ENCODE results near the gene PTPN1.
"Not testable (repeated sequence)": the region's sequence is repeated elsewhere in the genome, so short reads cannot be mapped to it uniquely, and the experiment has no call there.

Gene PTPN1

DNA sequence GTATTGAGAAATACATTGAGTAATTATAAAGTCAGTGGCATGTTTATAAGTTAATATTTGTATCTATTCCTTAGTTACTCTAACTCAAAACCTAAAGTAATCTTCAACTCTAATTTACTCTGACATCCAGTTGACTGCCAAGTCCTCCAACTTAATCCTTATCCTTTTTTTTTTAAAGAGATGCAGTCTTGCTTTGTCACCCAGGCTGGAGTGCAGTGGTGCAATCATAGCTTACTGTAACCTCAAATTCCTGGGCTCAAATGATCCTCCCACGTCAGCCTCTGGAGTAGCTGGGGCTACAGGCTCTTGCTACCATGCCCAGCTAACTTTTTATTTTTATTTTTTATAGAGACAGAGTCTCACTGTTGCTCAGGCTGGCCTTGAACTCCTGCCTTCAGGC lies 24.4 kb downstream of the PTPN1 start:
- Histone ChIP-seq H2AFZ (ENCODE audit: low read length, unreplicated experiment) (no peak overlapping the region), H3K4me1 (ENCODE audit: control insufficient read depth, insufficient read depth, low read length, unreplicated experiment) (peaks cover 62% of the 10 kb centered on the region), H3K79me2 (ENCODE audit: control insufficient read depth, insufficient read depth, low read length, unreplicated experiment) (peaks cover 81% of the 10 kb centered on the region), H3K27me3 (ENCODE audit: insufficient read depth, low read length) (no peaks in the 10 kb centered on the region), H3K36me3 (ENCODE audit: insufficient read depth, low read length) (no peaks in the 10 kb centered on the region; the same call in 1 of the 2 replicates), H3K4me3 (ENCODE audit: low read depth, low read length) (peak overlapping the region; percentile 39; the same call in 1 of the 2 replicates), H3K27ac (ENCODE audit: low read depth, low read length) (peak overlapping the region; percentile 86)

DNA sequence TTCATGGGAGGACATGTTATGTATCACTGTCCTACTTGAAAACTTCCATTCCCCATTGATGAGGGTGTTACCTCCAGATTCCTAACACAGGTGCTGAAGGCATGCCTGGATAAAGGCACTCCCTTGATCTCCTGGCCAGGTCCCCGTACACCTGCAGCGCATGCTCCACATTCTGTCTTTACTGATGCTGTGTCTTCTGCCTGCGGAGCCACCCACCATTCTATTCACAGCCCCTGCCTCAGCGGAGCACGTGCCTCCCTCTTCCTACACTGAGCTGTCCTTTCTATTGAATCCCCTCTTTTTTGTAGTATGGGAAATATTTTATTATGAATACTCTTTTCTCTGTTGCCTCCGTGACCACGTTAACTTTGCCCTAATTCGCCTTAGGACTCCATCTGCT lies 25.0 kb downstream of the PTPN1 start:
- Histone ChIP-seq H3K27ac (ENCODE audit: low read depth, low read length) (peak overlapping the region; percentile 86), H3K79me2 (ENCODE audit: control insufficient read depth, insufficient read depth, low read length, unreplicated experiment) (peaks cover 80% of the 10 kb centered on the region), H3K4me1 (ENCODE audit: control insufficient read depth, insufficient read depth, low read length, unreplicated experiment) (peaks cover 66% of the 10 kb centered on the region), H3K4me3 (ENCODE audit: low read depth, low read length) (peak overlapping the region; percentile 39; the same call in 1 of the 2 replicates), H2AFZ (ENCODE audit: low read length, unreplicated experiment) (no peak overlapping the region), H3K36me3 (ENCODE audit: insufficient read depth, low read length) (no peaks in the 10 kb centered on the region; the same call in 1 of the 2 replicates), H3K27me3 (ENCODE audit: insufficient read depth, low read length) (no peaks in the 10 kb centered on the region)

DNA sequence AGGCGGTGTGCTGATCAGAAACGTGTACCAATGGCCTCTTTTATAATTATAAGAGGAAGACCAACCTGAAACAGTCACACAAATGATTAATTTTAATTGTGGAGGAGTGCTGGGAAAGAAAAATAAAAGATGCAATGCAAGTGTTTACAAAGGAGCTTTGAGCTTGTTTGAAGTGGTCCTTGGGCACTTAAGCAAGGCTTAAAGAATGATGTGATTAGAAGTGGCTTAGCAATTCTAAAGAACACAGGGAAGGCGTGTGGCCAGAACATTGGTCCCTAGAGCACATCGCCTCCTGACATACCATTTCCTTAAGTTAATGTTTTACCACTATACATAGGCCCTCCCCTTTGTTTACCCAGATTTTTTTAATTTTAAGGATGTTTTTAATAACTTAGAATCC lies 26.1 kb downstream of the PTPN1 start:
- Histone ChIP-seq H2AFZ (ENCODE audit: low read length, unreplicated experiment) (no peak overlapping the region), H3K4me3 (ENCODE audit: low read depth, low read length) (no peak overlapping the region), H3K4me1 (ENCODE audit: control insufficient read depth, insufficient read depth, low read length, unreplicated experiment) (peaks cover 77% of the 10 kb centered on the region), H3K36me3 (ENCODE audit: insufficient read depth, low read length) (no peaks in the 10 kb centered on the region; the same call in 1 of the 2 replicates), H3K27ac (ENCODE audit: low read depth, low read length) (peak overlapping the region; percentile 8; the same call in 1 of the 2 replicates), H3K27me3 (ENCODE audit: insufficient read depth, low read length) (no peaks in the 10 kb centered on the region), H3K79me2 (ENCODE audit: control insufficient read depth, insufficient read depth, low read length, unreplicated experiment) (peaks cover 74% of the 10 kb centered on the region)

DNA sequence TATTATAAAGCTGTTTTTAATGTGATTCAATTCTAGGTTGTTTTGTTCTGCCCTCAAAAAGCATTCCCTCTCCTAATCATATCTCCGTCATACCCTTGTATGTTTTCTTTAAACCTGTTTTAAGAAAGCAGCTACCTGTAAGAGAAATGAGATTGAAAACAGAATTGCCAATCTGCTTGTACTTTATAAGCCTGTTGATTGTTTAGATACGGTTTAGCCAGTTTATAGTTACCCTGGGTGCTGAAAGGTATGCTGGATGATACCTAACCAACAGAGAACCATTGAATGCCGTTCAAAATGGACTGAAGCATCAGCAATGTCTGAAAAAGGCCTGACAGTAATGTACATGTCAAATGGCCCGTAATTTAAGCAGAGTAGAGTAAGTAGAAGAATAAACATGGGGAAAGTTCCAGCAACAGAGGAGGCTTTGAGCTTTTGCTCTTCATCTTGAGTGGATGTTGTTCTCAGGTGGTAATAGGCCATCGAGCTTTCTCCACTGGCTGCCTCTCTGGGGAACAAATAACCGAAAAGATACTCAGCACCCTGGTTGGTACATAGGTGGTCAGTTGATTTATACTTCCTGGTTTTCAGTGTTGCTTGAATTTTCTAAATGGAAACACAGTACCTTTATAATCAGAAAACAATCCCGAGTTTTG lies 27.5 kb downstream of the PTPN1 start:
- Histone ChIP-seq H3K27me3 (ENCODE audit: insufficient read depth, low read length) (no peaks in the 10 kb centered on the region), H3K4me1 (ENCODE audit: control insufficient read depth, insufficient read depth, low read length, unreplicated experiment) (peaks cover 79% of the 10 kb centered on the region), H3K4me3 (ENCODE audit: low read depth, low read length) (no peak overlapping the region), H3K27ac (ENCODE audit: low read depth, low read length) (peak overlapping the region; percentile 42), H2AFZ (ENCODE audit: low read length, unreplicated experiment) (no peak overlapping the region), H3K36me3 (ENCODE audit: insufficient read depth, low read length) (peaks cover 6% of the 10 kb centered on the region; the same call in 1 of the 2 replicates), H3K79me2 (ENCODE audit: control insufficient read depth, insufficient read depth, low read length, unreplicated experiment) (peaks cover 74% of the 10 kb centered on the region)

DNA sequence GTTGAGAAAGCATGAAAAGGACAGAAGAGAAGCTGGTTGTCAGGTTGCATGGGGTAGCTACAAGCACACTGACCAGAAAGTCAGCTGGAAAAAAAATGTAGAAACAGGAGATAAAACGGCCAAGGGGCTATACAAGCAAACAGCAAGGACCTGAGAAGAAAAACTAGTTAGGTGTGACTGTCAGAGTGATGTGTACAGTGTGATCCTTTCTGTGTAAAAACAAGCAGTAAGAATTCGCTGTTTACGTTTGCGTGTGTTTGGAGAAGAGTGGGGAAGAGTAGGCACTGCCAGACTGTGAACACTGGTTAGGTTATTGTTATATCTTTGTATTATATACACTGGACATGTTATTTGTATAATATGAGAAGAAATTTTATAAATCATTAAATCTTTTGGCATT lies 28.1 kb downstream of the PTPN1 start:
- H2AFZ ChIP-seq (ENCODE audit: low read length, unreplicated experiment), result no peak overlapping the region
- H3K4me3 ChIP-seq (ENCODE audit: low read depth, low read length), result no peak overlapping the region
- H3K27ac ChIP-seq (ENCODE audit: low read depth, low read length), result peak overlapping the region; percentile 42
- H3K4me1 ChIP-seq (ENCODE audit: control insufficient read depth, insufficient read depth, low read length, unreplicated experiment), result peaks cover 76% of the 10 kb centered on the region
- H3K27me3 ChIP-seq (ENCODE audit: insufficient read depth, low read length), result no peaks in the 10 kb centered on the region
- peaks cover 74% of the 10 kb centered on the region for H3K79me2 ChIP-seq (ENCODE audit: control insufficient read depth, insufficient read depth, low read length, unreplicated experiment)
- peaks cover 6% of the 10 kb centered on the region; the same call in 1 of the 2 replicates for H3K36me3 ChIP-seq (ENCODE audit: insufficient read depth, low read length)

DNA sequence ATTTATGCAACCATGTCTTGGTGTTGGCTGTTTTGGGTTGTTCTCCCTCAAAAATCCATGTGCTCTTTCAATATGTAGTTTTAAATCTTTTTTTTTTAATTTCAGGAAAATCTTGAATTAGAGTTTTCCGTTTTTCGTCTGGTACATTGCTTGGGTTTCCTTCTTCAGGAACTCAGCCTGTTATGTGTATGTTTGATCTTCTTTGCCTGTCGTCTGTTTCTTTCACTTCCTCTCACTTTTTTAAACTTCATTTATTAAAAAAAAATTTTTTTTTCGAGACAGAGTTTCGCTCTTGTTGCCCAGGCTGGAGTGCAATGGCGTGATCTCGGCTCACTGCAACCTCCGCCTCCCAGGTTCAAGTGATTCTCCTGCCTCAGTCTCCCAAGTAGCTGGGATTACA lies 29.6 kb downstream of the PTPN1 start:
- H3K36me3 ChIP-seq (ENCODE audit: insufficient read depth, low read length); H3K27me3 ChIP-seq (ENCODE audit: insufficient read depth, low read length); H3K4me3 ChIP-seq (ENCODE audit: low read depth, low read length); H2AFZ ChIP-seq (ENCODE audit: low read length, unreplicated experiment): not testable (repeated sequence)
- peak overlapping the region; percentile 98 for H3K27ac ChIP-seq (ENCODE audit: low read depth, low read length)
- H3K4me1 ChIP-seq (ENCODE audit: control insufficient read depth, insufficient read depth, low read length, unreplicated experiment), result peaks cover 62% of the 10 kb centered on the region
- H3K79me2 ChIP-seq (ENCODE audit: control insufficient read depth, insufficient read depth, low read length, unreplicated experiment), result peaks cover 78% of the 10 kb centered on the region

DNA sequence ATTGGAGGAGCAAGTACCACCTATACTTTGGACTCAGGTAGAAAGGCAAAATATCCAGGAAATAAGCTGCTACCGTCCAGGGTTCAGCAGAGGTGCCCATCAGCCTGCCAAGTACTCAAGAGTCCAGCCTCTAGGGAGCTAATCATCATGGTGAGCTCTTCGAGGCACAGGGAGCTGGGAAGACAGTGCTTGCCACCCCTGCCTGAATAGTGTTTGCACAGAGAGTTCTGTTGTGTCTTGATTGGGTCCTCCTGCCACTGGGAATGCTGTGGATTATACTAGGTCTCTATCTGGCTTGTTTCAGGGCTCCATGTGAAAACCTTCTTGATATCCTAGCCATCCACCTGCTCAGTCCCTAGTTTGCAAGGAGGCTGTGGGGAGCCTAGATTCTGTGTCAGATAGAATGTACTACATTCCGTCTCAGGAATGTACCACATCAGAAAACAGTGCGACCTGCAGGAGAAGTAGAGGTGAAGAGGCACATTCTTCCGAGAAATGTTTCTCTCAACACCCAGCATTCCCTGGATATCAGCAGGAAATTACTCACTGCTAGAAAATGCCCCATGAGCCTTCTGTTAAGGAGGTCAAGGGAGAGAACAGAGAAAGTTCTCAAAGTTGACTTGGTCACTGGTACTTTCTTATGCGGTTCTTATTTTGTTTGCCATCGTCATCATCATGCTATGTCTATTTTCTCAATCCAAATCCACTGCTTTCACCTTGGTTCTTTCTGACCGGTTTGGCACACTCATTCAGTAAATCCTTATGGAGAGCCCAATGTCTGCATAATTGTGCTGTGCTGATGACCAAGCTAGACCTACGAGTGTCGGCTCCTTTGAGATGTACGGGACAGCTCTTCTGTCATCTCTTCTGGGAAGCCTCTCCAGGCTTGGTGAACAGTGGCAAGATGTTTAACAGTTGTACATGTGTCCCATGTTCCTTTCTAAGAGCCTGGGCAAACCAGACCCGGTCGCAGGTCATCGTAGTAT lies 30.7 kb downstream of the PTPN1 start:
- H3K27ac ChIP-seq (ENCODE audit: low read depth, low read length), result peak overlapping the region; percentile 98
- H3K36me3 ChIP-seq (ENCODE audit: insufficient read depth, low read length), result peaks cover 6% of the 10 kb centered on the region; the same call in 1 of the 2 replicates
- peaks cover 55% of the 10 kb centered on the region for H3K4me1 ChIP-seq (ENCODE audit: control insufficient read depth, insufficient read depth, low read length, unreplicated experiment)

DNA sequence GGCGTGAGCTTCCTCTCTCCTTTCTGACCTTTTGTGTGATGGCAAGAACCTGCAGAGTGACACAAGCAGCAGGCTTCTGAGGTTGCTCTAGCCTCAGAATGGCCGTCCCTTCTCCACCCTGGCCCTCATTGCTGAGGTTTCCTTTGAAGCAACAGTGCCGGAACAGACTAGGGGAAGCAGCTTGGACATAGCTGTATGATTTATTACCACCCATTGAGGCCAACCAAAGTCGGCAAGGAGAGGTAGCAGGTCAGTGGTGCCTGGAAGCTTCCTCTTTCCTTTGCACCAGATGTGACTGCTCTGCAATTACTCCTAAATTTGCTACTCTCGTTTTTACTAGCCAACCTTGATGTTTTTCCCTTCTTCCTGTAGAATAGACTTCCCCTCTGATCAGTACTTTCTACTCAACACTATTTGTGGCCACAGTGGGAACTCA lies 31.4 kb downstream of the PTPN1 start:
- H3K27me3 ChIP-seq (ENCODE audit: insufficient read depth, low read length), result no peaks in the 10 kb centered on the region
- H3K4me3 ChIP-seq (ENCODE audit: low read depth, low read length), result peak overlapping the region; percentile 53
- H3K27ac ChIP-seq (ENCODE audit: low read depth, low read length), result peak overlapping the region; percentile 98
- H3K79me2 ChIP-seq (ENCODE audit: control insufficient read depth, insufficient read depth, low read length, unreplicated experiment), result peaks cover 78% of the 10 kb centered on the region
- H2AFZ ChIP-seq (ENCODE audit: low read length, unreplicated experiment), result no peak overlapping the region
- H3K36me3 ChIP-seq (ENCODE audit: insufficient read depth, low read length), result peaks cover 6% of the 10 kb centered on the region; the same call in 1 of the 2 replicates
- peaks cover 56% of the 10 kb centered on the region for H3K4me1 ChIP-seq (ENCODE audit: control insufficient read depth, insufficient read depth, low read length, unreplicated experiment)

More for the DNA sequence above, 30.7 kb downstream of the PTPN1 start:
- no peaks in the 10 kb centered on the region for H3K27me3 ChIP-seq (ENCODE audit: insufficient read depth, low read length)
- H3K4me3 ChIP-seq (ENCODE audit: low read depth, low read length), result peak overlapping the region; percentile 53
- no peak overlapping the region for H2AFZ ChIP-seq (ENCODE audit: low read length, unreplicated experiment)
- peaks cover 78% of the 10 kb centered on the region for H3K79me2 ChIP-seq (ENCODE audit: control insufficient read depth, insufficient read depth, low read length, unreplicated experiment)

DNA sequence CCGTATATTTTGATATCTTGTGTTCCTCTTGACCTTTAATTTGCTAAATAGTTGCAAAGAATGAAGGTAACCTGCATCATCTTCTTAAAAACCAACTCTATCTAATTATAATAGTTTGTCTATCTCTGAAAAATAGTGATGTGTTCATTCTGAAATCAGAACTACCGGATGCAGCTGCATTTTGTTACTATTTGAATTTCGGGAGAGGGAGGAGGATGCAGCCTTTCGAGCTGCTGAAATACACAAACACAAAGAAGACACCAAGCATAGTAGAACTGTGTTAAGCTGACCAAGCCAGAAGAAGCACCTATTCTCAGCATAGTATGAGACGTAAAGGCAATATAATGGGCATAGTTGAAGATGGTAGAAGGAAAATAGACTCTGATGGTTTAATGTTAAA lies 33.1 kb downstream of the PTPN1 start:
- H3K36me3 ChIP-seq (ENCODE audit: insufficient read depth, low read length), result peaks cover 6% of the 10 kb centered on the region; the same call in 1 of the 2 replicates
- peaks cover 54% of the 10 kb centered on the region for H3K4me1 ChIP-seq (ENCODE audit: control insufficient read depth, insufficient read depth, low read length, unreplicated experiment)
- no peak overlapping the region for H2AFZ ChIP-seq (ENCODE audit: low read length, unreplicated experiment)
- peaks cover 77% of the 10 kb centered on the region for H3K79me2 ChIP-seq (ENCODE audit: control insufficient read depth, insufficient read depth, low read length, unreplicated experiment)
- H3K27me3 ChIP-seq (ENCODE audit: insufficient read depth, low read length), result no peaks in the 10 kb centered on the region
- H3K4me3 ChIP-seq (ENCODE audit: low read depth, low read length), result no peak overlapping the region
- H3K27ac ChIP-seq (ENCODE audit: low read depth, low read length), result peak overlapping the region; percentile 98

DNA sequence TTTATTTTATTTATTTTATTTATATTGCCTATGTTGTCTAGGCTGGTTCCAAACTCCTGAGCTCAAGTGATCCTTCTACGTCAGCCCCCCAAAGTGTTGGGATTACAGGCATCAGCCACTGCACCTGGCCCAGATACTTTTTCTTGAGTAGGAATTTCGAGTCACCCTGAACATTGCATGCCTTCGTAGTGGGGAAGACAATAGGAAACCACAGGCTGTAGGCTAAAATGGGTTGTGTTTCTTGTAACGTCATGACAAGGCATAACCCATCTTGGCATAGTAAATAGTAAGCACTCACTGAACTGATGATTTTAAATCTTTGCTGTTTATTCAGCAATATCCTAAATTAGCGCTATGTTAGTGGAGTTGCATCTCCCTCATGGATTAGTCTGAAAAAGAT lies 34.9 kb downstream of the PTPN1 start:
- H3K4me3 ChIP-seq (ENCODE audit: low read depth, low read length), result no peak overlapping the region
- no peak overlapping the region for H3K27ac ChIP-seq (ENCODE audit: low read depth, low read length)
- H3K4me1 ChIP-seq (ENCODE audit: control insufficient read depth, insufficient read depth, low read length, unreplicated experiment), result peaks cover 41% of the 10 kb centered on the region
- no peaks in the 10 kb centered on the region for H3K27me3 ChIP-seq (ENCODE audit: insufficient read depth, low read length)
- no peak overlapping the region for H2AFZ ChIP-seq (ENCODE audit: low read length, unreplicated experiment)
- H3K79me2 ChIP-seq (ENCODE audit: control insufficient read depth, insufficient read depth, low read length, unreplicated experiment), result peaks cover 86% of the 10 kb centered on the region
- peaks cover 11% of the 10 kb centered on the region for H3K36me3 ChIP-seq (ENCODE audit: insufficient read depth, low read length)
